K562 (cell line): ENCODE measurements around the gene COX6A2. TPM values are rescaled to one million over a fixed set of nuclear protein-coding genes. Genes with fewer than 3 reads are reported as not detected.

ENCODE experiments used
- ATAC-seq: fragments of 200-7000 bp; cut with Tn5 transposase; 3 replicates; pipeline ENCODE4 v1.9.1; 2020; ENCODE audit warnings: moderate library complexity
- BruUV-seq: library from RNA; stranded (reverse); fragments of 400-500 nt; replicated peaks from 2 replicates; lab custom pipeline; 2021; lab: Mats Ljungman, UMichigan
- CTCF ChIA-PET: fragments of 300-600 bp; formaldehyde crosslinking; extraction: SDS; loops from one replicate; lab custom pipeline; 2021; ENCODE audit warnings: low intra/inter-chr PET ratio; lab: Yijun Ruan, JAX
- POLR2A ChIA-PET: fragments of 300-600, 350-650 bp; sonication (Branson Sonifier 250); formaldehyde crosslinking; extraction: SDS; loops from one replicate; lab custom pipeline; 2021; ENCODE audit warnings: antibody characterized with exemption, inconsistent platforms; lab: Yijun Ruan, JAX
- DNase-seq, 4 experiments: peaks; one replicate each; pipeline versions ENCODE4 v3.0.0 to v3.0.0-alpha.2; 2011 to 2018; ENCODE audit warnings: low spot score in 3 of 4, mixed read lengths in 3 of 4; ENCODE audit errors: extremely low read depth in 1 of 4
- FAIRE-seq: peaks from 2 replicates; lab custom pipeline; 2011; peaks lifted over from hg19 to GRCh38; lab: Jason Lieb, UNC
- H2AFZ ChIP-seq: 2 replicates; pipeline ENCODE4 v1.6.0; 2011; ENCODE audit warnings: low read depth, low read length, control low read depth, inconsistent platforms
- H3K27ac ChIP-seq: fragments of 200-600 bp; 3 replicates; pipeline ENCODE4 v1.8.0; 2011; ENCODE audit warnings: low read depth, mild to moderate bottlenecking, control low read depth, inconsistent platforms, low read length, moderate library complexity, mixed read lengths; ENCODE audit errors: extremely low read depth
- H3K27me3 ChIP-seq, 2 experiments: fragments of 300-600 bp in 1 of 2; 2 replicates in 1 of 2; 3 replicates in 1 of 2; pipeline versions ENCODE4 v1.6.0 to v1.8.0; 2011; ENCODE audit warnings: inconsistent platforms in 2 of 2, low read length in 2 of 2, mild to moderate bottlenecking in 1 of 2, mixed read lengths in 1 of 2, moderate library complexity in 1 of 2; ENCODE audit not compliant: control insufficient read depth in 2 of 2, insufficient read depth in 2 of 2
- H3K36me3 ChIP-seq: fragments of 300-600 bp; 3 replicates; pipeline ENCODE4 v1.8.0; 2011; ENCODE audit warnings: mild to moderate bottlenecking, low read length, inconsistent platforms; ENCODE audit not compliant: control insufficient read depth, insufficient read depth
- H3K4me1 ChIP-seq, 2 experiments: fragments of 200-600 bp in 1 of 2; replicated peaks in 1 of 2; 2 replicates in 1 of 2; 3 replicates in 1 of 2; pipeline versions ENCODE4 v1.5.1 to v1.8.0; 2011; ENCODE audit warnings: inconsistent platforms in 2 of 2, low read length in 2 of 2, mild to moderate bottlenecking in 1 of 2, mixed read lengths in 1 of 2, moderate library complexity in 1 of 2; ENCODE audit not compliant: control insufficient read depth in 2 of 2, insufficient read depth in 2 of 2
- H3K4me2 ChIP-seq: 2 replicates; pipeline ENCODE4 v1.6.1; 2011; ENCODE audit warnings: low read length, control low read depth, inconsistent platforms, mixed read lengths; ENCODE audit not compliant: insufficient read depth
- H3K4me3 ChIP-seq: fragments of 200-600 bp; sonication (generic), shearing (Covaris generic); 2 replicates; pipeline ENCODE4 v1.5.1; 2016; ENCODE audit warnings: control low read depth, inconsistent platforms
- H3K79me2 ChIP-seq: fragments of 200-600 bp; 3 replicates; pipeline ENCODE4 v1.8.0; 2011; ENCODE audit warnings: low read length, inconsistent platforms; ENCODE audit not compliant: control insufficient read depth, insufficient read depth
- H3K9ac ChIP-seq, 2 experiments: 2 replicates each; pipeline versions ENCODE4 v1.6.0 to v1.6.1; 2011; ENCODE audit warnings: low read depth in 2 of 2, low read length in 2 of 2, control low read depth in 1 of 2, inconsistent platforms in 1 of 2, mild to moderate bottlenecking in 1 of 2, mixed read lengths in 1 of 2; ENCODE audit not compliant: insufficient read depth in 1 of 2
- H3K9me1 ChIP-seq: one replicate; pipeline ENCODE4 v1.6.0; 2011; ENCODE audit warnings: inconsistent platforms, mild to moderate bottlenecking, low read length, moderate library complexity; ENCODE audit not compliant: control insufficient read depth, insufficient read depth
- H3K9me3 ChIP-seq: replicated peaks from 2 replicates; pipeline ENCODE4 v1.5.1; 2011; ENCODE audit warnings: low read depth, low read length, inconsistent platforms; ENCODE audit not compliant: control insufficient read depth, insufficient read depth
- H4K20me1 ChIP-seq: replicated peaks from 2 replicates; pipeline ENCODE4 v1.6.1; 2011; ENCODE audit warnings: low read length, inconsistent platforms, mixed read lengths; ENCODE audit not compliant: control insufficient read depth, insufficient read depth
- CBX8 ChIP-seq: fragments of 200-600 bp; sonication (generic); IDR thresholded peaks from 2 replicates; pipeline ENCODE4 v1.6.1; 2012; ENCODE audit warnings: borderline replicate concordance, mixed run types, low read depth, mild to moderate bottlenecking, moderate library complexity, mixed read lengths, low read length, control low read depth, inconsistent platforms; ENCODE audit not compliant: poor library complexity, severe bottlenecking; ENCODE audit errors: extremely low read depth
- KDM4B ChIP-seq, 2 experiments: fragments of 450-650 bp in 1 of 2; sonication (generic) in 1 of 2; IDR thresholded peaks; 2 replicates each; pipeline ENCODE4 v1.6.1; 2016 to 2017; ENCODE audit warnings: borderline replicate concordance in 2 of 2, antibody characterized with exemption in 1 of 2, low read depth in 1 of 2, mild to moderate bottlenecking in 1 of 2
- SNIP1 ChIP-seq: fragments of 450-650 bp; IDR thresholded peaks from 2 replicates; pipeline ENCODE4 v1.7.1; 2017; ENCODE audit warnings: low read depth, mild to moderate bottlenecking
- ZNF77 ChIP-seq: fragments of 250-450 bp; sonication (Bioruptor Pico); IDR thresholded peaks from 2 replicates; pipeline ENCODE4 v1.5.0; 2020
- WGBS: fragments of 100-300 bp; shearing (Covaris generic); methylation state at CpG from one replicate; pipeline ENCODE4 v1.1.6; 2016; ENCODE audit warnings: low coverage, mixed read lengths; ENCODE audit not compliant: insufficient coverage; ENCODE audit errors: missing lambda C conversion rate; 5-methylcytosine and 5-hydroxymethylcytosine counted together
- in situ Hi-C: fragments of 300-500 bp; cut with MboI; formaldehyde crosslinking; loops from 4 replicates; pipeline ENCODE4 v1.15.0; 2018; ENCODE audit warnings: inconsistent platforms, mixed read lengths
- intact Hi-C: fragments of 100-400 bp; cut with micrococcal nuclease; formaldehyde crosslinking; loops from 2 replicates; pipeline ENCODE4 v1.14.2; 2022
- polyA plus RNA-seq, 8 experiments: library from polyadenylated mRNA; depleted of rRNA in 4 of 8; stranded (reverse) in 5 of 8; unstranded in 3 of 8; fragments of >200 nt; fragmentation: Nextera tagmentation in 2 of 8; fragmentation: Illumina TruSeq in 1 of 8; extraction: Ambion mirVana in 2 of 8; extraction: Trizol in 1 of 8; gene quantifications; 2 replicates each; pipeline versions ENCODE4 v1.2.1 to v1.2.3, GENCODE V29; 2011 to 2014; ENCODE audit warnings: inconsistent platforms in 1 of 8, missing spikeins in 1 of 8
- total RNA-seq, 7 experiments: library from RNA; depleted of rRNA in 6 of 7; stranded (reverse); fragments of >200 nt in 6 of 7; fragmentation: Illumina TruSeq in 2 of 7; extraction: Trizol in 2 of 7; gene quantifications; 2 replicates each; pipeline versions ENCODE4 v1.2.1 to v1.2.3, GENCODE V29; 2011 to 2021; ENCODE audit warnings: low replicate concordance in 1 of 7
- TF ChIP-seq, protein P1 (sequence below): fragments of 250-450 bp; sonication (Bioruptor Pico); IDR thresholded peaks from 2 replicates; pipeline ENCODE4 v1.4.0; 2020; ENCODE audit warnings: mild to moderate bottlenecking, moderate library complexity
- TF ChIP-seq, protein P2 (sequence below): sonication (generic); formaldehyde crosslinking; IDR thresholded peaks from 2 replicates; pipeline ENCODE4 v1.8.1; 2023; ENCODE audit warnings: mild to moderate bottlenecking, missing genetic modification reagents
- TF ChIP-seq, protein P3 (sequence below): fragments of 450-650 bp; formaldehyde crosslinking; IDR thresholded peaks from 2 replicates; pipeline ENCODE4 v1.4.0; 2020; ENCODE audit warnings: mild to moderate bottlenecking, moderate library complexity
- TF ChIP-seq, protein P4 (sequence below), 3 experiments: fragments of 200-800 bp in 1 of 3; fragments of 250-450 bp in 1 of 3; fragments of 450-650 bp in 1 of 3; sonication (Bioruptor Pico) in 1 of 3; sonication (Bioruptor generic) in 1 of 3; formaldehyde crosslinking in 1 of 3; IDR thresholded peaks; 2 replicates each; pipeline versions ENCODE4 v1.6.1 to v1.8.0; 2016 to 2022; ENCODE audit warnings: mild to moderate bottlenecking in 2 of 3, missing genetic modification characterization in 2 of 3, missing compliant biosample characterization in 1 of 3, moderate library complexity in 1 of 3

COX6A2 gene
- total and polyA plus RNA-seq, 9 of the 15 experiments (the other 6 are each of a cell fraction or from before 2014, with no cell fraction given): not detected

DNA sequence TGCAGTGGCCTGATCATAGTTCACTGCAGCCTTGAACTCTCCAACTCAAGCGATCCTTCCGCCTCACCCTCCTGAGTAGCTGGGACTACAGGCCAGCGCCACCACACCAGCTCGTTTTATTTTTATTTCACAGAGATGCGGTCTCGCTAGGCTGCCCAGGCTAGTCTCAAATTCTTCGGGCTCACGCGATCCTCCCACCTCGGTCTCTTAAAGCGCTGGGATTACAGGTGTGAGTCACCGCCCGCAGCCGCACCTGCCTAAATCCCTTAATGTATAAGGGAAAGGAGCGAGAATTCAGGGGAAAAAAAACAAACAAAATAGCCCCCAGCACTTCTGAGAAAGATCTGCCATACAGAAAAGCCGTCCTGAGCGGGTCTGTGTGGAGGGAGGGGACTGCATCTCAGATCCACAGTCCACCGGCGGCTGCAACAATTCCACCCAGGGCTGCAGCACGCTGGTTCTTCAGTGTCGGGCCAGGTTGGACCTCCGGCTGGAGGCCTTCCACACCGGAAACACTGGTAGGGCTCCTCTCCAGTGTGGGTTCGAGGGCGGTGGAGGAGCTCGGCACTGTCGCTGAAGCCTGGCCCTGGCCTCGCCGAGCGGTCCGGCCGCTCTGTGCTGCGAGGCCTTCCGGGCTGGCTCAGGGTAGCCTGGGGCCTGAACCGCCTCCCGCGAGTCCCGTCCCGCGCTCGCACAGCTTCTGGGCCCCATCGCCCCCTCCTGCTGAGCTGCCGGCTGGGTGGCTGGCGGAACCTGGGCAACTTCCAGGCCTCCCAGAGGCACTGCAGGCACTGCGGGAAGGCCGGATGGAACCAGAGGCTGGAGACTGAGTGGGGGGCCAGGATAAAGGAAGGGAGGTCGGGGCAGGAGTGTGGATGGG is 7.4 kb upstream of the COX6A2 start:
- intact Hi-C loops: no loop called here
- 74% methylated on average over 29 of the region's 47 CpGs for WGBS
- CTCF ChIA-PET: no interaction called here

More for the DNA sequence above, 7.4 kb upstream of the COX6A2 start:
- in situ Hi-C loops: loop anchor here (25.0 kb wide), 1 partner anchor 448 kb away; the partner anchor contains the start of gene HSD3B7
- Histone ChIP-seq H3K9ac (peak overlapping the region in 1 of 2 experiments; percentile 40; a peak in 2 of 4 replicates), H3K4me1 (peaks cover 3 to 13% of the 10 kb centered on the region in 2 experiments; a peak in 1 of 5 replicates), H3K9me3 (no peaks in the 10 kb centered on the region), H3K27ac (no peak overlapping the region), H3K4me3 (no peak overlapping the region), H3K79me2 (no peaks in the 10 kb centered on the region), H3K9me1 (no peaks in the 10 kb centered on the region), H3K4me2 (no peak overlapping the region), H3K36me3 (no peaks in the 10 kb centered on the region), H4K20me1 (no peaks in the 10 kb centered on the region), H2AFZ (no peak overlapping the region), H3K27me3 (no peaks in the 10 kb centered on the region)
- POLR2A ChIA-PET: interaction anchor here (0.9 kb wide), 1 partner anchor 28 kb away, joined by 4 read pairs; no protein-coding TSS in a partner anchor
- ATAC-seq (no peak), FAIRE-seq (no peak), DNase-seq (no peak)
- TF ChIP-seq, protein P1, sequence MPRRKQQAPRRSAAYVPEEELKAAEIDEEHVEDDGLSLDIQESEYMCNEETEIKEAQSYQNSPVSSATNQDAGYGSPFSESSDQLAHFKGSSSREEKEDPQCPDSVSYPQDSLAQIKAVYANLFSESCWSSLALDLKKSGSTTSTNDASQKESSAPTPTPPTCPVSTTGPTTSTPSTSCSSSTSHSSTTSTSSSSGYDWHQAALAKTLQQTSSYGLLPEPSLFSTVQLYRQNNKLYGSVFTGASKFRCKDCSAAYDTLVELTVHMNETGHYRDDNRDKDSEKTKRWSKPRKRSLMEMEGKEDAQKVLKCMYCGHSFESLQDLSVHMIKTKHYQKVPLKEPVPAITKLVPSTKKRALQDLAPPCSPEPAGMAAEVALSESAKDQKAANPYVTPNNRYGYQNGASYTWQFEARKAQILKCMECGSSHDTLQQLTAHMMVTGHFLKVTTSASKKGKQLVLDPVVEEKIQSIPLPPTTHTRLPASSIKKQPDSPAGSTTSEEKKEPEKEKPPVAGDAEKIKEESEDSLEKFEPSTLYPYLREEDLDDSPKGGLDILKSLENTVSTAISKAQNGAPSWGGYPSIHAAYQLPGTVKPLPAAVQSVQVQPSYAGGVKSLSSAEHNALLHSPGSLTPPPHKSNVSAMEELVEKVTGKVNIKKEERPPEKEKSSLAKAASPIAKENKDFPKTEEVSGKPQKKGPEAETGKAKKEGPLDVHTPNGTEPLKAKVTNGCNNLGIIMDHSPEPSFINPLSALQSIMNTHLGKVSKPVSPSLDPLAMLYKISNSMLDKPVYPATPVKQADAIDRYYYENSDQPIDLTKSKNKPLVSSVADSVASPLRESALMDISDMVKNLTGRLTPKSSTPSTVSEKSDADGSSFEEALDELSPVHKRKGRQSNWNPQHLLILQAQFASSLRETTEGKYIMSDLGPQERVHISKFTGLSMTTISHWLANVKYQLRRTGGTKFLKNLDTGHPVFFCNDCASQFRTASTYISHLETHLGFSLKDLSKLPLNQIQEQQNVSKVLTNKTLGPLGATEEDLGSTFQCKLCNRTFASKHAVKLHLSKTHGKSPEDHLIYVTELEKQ (CRISPR knock-in tag): no peak
- TF ChIP-seq, protein P2, sequence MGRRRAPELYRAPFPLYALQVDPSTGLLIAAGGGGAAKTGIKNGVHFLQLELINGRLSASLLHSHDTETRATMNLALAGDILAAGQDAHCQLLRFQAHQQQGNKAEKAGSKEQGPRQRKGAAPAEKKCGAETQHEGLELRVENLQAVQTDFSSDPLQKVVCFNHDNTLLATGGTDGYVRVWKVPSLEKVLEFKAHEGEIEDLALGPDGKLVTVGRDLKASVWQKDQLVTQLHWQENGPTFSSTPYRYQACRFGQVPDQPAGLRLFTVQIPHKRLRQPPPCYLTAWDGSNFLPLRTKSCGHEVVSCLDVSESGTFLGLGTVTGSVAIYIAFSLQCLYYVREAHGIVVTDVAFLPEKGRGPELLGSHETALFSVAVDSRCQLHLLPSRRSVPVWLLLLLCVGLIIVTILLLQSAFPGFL (CRISPR knock-in tag): no peak
- TF ChIP-seq KDM4B (IDR thresholded peaks at IDR 0.05; ENCODE audit: borderline replicate concordance in 2 of 2, low read depth in 1 of 2): no peak
- TF ChIP-seq SNIP1: no peak
- TF ChIP-seq, protein P3, sequence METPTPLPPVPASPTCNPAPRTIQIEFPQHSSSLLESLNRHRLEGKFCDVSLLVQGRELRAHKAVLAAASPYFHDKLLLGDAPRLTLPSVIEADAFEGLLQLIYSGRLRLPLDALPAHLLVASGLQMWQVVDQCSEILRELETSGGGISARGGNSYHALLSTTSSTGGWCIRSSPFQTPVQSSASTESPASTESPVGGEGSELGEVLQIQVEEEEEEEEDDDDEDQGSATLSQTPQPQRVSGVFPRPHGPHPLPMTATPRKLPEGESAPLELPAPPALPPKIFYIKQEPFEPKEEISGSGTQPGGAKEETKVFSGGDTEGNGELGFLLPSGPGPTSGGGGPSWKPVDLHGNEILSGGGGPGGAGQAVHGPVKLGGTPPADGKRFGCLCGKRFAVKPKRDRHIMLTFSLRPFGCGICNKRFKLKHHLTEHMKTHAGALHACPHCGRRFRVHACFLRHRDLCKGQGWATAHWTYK (CRISPR knock-in tag): no peak
- no peak for TF ChIP-seq CBX8
- TF ChIP-seq, protein P4, sequence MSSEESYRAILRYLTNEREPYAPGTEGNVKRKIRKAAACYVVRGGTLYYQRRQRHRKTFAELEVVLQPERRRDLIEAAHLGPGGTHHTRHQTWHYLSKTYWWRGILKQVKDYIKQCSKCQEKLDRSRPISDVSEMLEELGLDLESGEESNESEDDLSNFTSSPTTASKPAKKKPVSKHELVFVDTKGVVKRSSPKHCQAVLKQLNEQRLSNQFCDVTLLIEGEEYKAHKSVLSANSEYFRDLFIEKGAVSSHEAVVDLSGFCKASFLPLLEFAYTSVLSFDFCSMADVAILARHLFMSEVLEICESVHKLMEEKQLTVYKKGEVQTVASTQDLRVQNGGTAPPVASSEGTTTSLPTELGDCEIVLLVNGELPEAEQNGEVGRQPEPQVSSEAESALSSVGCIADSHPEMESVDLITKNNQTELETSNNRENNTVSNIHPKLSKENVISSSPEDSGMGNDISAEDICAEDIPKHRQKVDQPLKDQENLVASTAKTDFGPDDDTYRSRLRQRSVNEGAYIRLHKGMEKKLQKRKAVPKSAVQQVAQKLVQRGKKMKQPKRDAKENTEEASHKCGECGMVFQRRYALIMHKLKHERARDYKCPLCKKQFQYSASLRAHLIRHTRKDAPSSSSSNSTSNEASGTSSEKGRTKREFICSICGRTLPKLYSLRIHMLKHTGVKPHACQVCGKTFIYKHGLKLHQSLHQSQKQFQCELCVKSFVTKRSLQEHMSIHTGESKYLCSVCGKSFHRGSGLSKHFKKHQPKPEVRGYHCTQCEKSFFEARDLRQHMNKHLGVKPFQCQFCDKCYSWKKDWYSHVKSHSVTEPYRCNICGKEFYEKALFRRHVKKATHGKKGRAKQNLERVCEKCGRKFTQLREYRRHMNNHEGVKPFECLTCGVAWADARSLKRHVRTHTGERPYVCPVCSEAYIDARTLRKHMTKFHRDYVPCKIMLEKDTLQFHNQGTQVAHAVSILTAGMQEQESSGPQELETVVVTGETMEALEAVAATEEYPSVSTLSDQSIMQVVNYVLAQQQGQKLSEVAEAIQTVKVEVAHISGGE (CRISPR knock-in tag; IDR thresholded peaks at IDR 0.05): no peak
- no peak for TF ChIP-seq ZNF77
- no TSS peak for BruUV-seq
